ENCODE data around the gene AMHR2. TPM values are rescaled to one million over a fixed set of nuclear protein-coding genes. Genes with fewer than 3 reads are reported as not detected.
"Not testable (repeated sequence)": the region's sequence is repeated elsewhere in the genome, so short reads cannot be mapped to it uniquely, and the experiment has no call there.

Gene AMHR2
- polyA plus RNA-seq, 1 donor from 2014 or later = not detected

GRCh38 chr12:53415752-53416389 lies 7.8 kb upstream of the AMHR2 start:
- not testable (repeated sequence) for H2AFZ ChIP-seq (ENCODE audit: low read depth, low read length); H3K4me2 ChIP-seq (ENCODE audit: low read length); H3F3A ChIP-seq (ENCODE audit: insufficient read depth, low read length, poor library complexity, severe bottlenecking); H3K36me3 ChIP-seq (ENCODE audit: insufficient read depth, low read length); H3K27me3 ChIP-seq (ENCODE audit: insufficient read depth, low read depth, low read length); H3K9ac ChIP-seq (ENCODE audit: low read length); H3K9me3 ChIP-seq (ENCODE audit: low read length); H3K4me3 ChIP-seq (ENCODE audit: low read length); H3K79me2 ChIP-seq (replicated peaks; ENCODE audit: insufficient read depth, low read length); H4K20me1 ChIP-seq (ENCODE audit: insufficient read depth); H3K9me2 ChIP-seq (ENCODE audit: insufficient read depth, low read length); H3K27ac ChIP-seq (ENCODE audit: low read length)

GRCh38 chr12:53417291-53417816 lies 6.3 kb upstream of the AMHR2 start:
- H3K9me2 ChIP-seq (ENCODE audit: insufficient read depth, low read length); H3K4me3 ChIP-seq (ENCODE audit: low read length); H3K27me3 ChIP-seq (ENCODE audit: insufficient read depth, low read depth, low read length); H3K36me3 ChIP-seq (ENCODE audit: insufficient read depth, low read length); H3K9ac ChIP-seq (ENCODE audit: low read length); H3K4me2 ChIP-seq (ENCODE audit: low read length); H3F3A ChIP-seq (ENCODE audit: insufficient read depth, low read length, poor library complexity, severe bottlenecking); H3K9me3 ChIP-seq (ENCODE audit: low read length); H2AFZ ChIP-seq (ENCODE audit: low read depth, low read length); H3K79me2 ChIP-seq (replicated peaks; ENCODE audit: insufficient read depth, low read length); H3K27ac ChIP-seq (ENCODE audit: low read length); H4K20me1 ChIP-seq (ENCODE audit: insufficient read depth): not testable (repeated sequence)

DNA sequence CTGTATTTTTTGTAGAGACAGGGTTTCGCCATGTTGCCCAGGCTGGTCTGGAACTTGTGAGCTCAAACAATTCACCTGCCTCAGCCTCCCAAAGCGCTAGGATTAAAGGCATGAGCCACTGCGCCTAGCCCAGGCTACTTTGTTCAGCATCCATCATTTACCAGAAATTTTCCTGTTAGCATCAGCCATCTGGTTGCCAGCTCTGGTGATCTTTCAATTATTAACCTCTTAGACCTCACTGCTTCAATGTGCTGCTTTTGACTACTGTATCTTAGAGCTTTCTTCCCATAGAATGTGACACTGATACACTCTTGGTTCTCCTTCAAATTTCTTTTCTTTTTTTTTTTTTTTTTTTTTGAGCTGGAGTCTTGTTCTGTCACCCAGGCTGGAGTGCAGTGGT lies 5.4 kb upstream of the AMHR2 start:
- no peaks in the 10 kb centered on the region for H3K9me2 ChIP-seq (ENCODE audit: insufficient read depth, low read length)
- H2AFZ ChIP-seq (ENCODE audit: low read depth, low read length) = no peak overlapping the region
- H3K4me3 ChIP-seq (ENCODE audit: low read length) = no peak overlapping the region
- no peaks in the 10 kb centered on the region for H3K27me3 ChIP-seq (ENCODE audit: insufficient read depth, low read depth, low read length)
- H3K79me2 ChIP-seq (replicated peaks; ENCODE audit: insufficient read depth, low read length) = no peaks in the 10 kb centered on the region
- H3K9me3 ChIP-seq (ENCODE audit: low read length) = no peaks in the 10 kb centered on the region
- no peak overlapping the region for H3K4me2 ChIP-seq (ENCODE audit: low read length)
- TF ChIP-seq RAD21 (conservative IDR thresholded peaks at IDR 0.05) (no peak), TAF1 (IDR thresholded peaks at IDR 0.05; ENCODE audit: low read depth) (no peak), SMC3 (conservative IDR thresholded peaks at IDR 0.05; ENCODE audit: poor library complexity) (no peak), MXI1 (conservative IDR thresholded peaks at IDR 0.05; ENCODE audit: poor library complexity, severe bottlenecking) (no peak), EZH2 (IDR thresholded peaks at IDR 0.05; ENCODE audit: borderline replicate concordance, insufficient read depth, low read length, poor library complexity, severe bottlenecking) (no peak), POLR2AphosphoS5 (IDR thresholded peaks at IDR 0.05) (no peak)
- no peaks in the 10 kb centered on the region for H3F3A ChIP-seq (ENCODE audit: insufficient read depth, low read length, poor library complexity, severe bottlenecking)
- H4K20me1 ChIP-seq (ENCODE audit: insufficient read depth) = no peaks in the 10 kb centered on the region
- H3K9ac ChIP-seq (ENCODE audit: low read length) = no peak overlapping the region
- H3K36me3 ChIP-seq (ENCODE audit: insufficient read depth, low read length) = no peaks in the 10 kb centered on the region
- no peak overlapping the region for H3K27ac ChIP-seq (ENCODE audit: low read length)

GRCh38 chr12:53419756-53420155 lies 3.9 kb upstream of the AMHR2 start:
- Histone ChIP-seq H3K36me3 (ENCODE audit: insufficient read depth, low read length) (no peaks in the 10 kb centered on the region), H3K9ac (ENCODE audit: low read length) (no peak overlapping the region), H2AFZ (ENCODE audit: low read depth, low read length) (no peak overlapping the region), H3K9me2 (ENCODE audit: insufficient read depth, low read length) (no peaks in the 10 kb centered on the region), H4K20me1 (ENCODE audit: insufficient read depth) (no peaks in the 10 kb centered on the region), H3K27ac (ENCODE audit: low read length) (no peak overlapping the region), H3K79me2 (replicated peaks; ENCODE audit: insufficient read depth, low read length) (no peaks in the 10 kb centered on the region), H3K4me2 (ENCODE audit: low read length) (no peak overlapping the region), H3K27me3 (ENCODE audit: insufficient read depth, low read depth, low read length) (no peaks in the 10 kb centered on the region), H3F3A (ENCODE audit: insufficient read depth, low read length, poor library complexity, severe bottlenecking) (no peaks in the 10 kb centered on the region), H3K4me3 (ENCODE audit: low read length) (no peak overlapping the region), H3K9me3 (ENCODE audit: low read length) (no peaks in the 10 kb centered on the region)
- TF ChIP-seq RAD21 (conservative IDR thresholded peaks at IDR 0.05) (no peak), EZH2 (IDR thresholded peaks at IDR 0.05; ENCODE audit: borderline replicate concordance, insufficient read depth, low read length, poor library complexity, severe bottlenecking) (no peak), SMC3 (conservative IDR thresholded peaks at IDR 0.05; ENCODE audit: poor library complexity) (no peak), POLR2AphosphoS5 (IDR thresholded peaks at IDR 0.05) (no peak), TAF1 (IDR thresholded peaks at IDR 0.05; ENCODE audit: low read depth) (no peak), EP300 (conservative IDR thresholded peaks at IDR 0.05; ENCODE audit: poor library complexity, severe bottlenecking) (no peak), REST (IDR thresholded peaks at IDR 0.05; ENCODE audit: borderline replicate concordance) (no peak)

GRCh38 chr12:53422247-53422646 lies 1.4 kb upstream of the AMHR2 start:
- not testable (repeated sequence) for H3K9me3 ChIP-seq (ENCODE audit: low read length); H3K9ac ChIP-seq (ENCODE audit: low read length); H3F3A ChIP-seq (ENCODE audit: insufficient read depth, low read length, poor library complexity, severe bottlenecking); H3K4me2 ChIP-seq (ENCODE audit: low read length); H3K4me3 ChIP-seq (ENCODE audit: low read length); H2AFZ ChIP-seq (ENCODE audit: low read depth, low read length); H3K27me3 ChIP-seq (ENCODE audit: insufficient read depth, low read depth, low read length); H3K9me2 ChIP-seq (ENCODE audit: insufficient read depth, low read length); H3K79me2 ChIP-seq (replicated peaks; ENCODE audit: insufficient read depth, low read length); H4K20me1 ChIP-seq (ENCODE audit: insufficient read depth); H3K36me3 ChIP-seq (ENCODE audit: insufficient read depth, low read length); H3K27ac ChIP-seq (ENCODE audit: low read length)

Data from neural cell (in vitro differentiated cells).